ENCODE results near the gene KCNJ5. TPM values are rescaled to one million over a fixed set of nuclear protein-coding genes. Genes with fewer than 3 reads are reported as not detected.

The KCNJ5 gene
- total RNA-seq, 1 experiment from 2014 or later, result 0.11 TPM

DNA sequence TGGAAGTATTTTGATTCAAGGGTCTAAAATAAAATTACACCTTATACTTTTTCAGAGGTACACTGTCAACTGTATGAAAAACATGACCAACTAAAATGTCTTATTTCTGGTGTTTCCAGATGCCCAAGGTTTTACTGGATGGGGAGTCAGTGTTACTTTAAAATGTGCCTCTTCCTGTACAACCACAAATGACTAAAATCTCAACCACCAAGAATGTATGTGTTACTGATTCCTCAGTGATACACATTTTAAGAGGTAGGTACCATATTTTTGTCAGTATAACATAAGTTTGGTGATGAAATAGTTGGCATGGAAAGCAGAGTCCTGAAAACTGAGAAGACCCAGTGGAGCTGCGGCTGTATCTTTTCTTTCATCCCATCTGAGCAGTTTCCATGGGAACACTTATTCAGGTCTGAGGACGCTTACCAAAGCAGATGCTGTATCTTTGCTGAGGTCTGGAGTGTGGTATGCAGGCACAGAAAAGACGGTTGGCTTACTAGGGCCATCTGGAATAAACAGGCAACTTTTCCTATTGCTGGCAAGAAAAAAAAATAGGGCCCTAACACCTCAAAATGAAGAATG lies 72.7 kb downstream of the KCNJ5 start:
- Histone ChIP-seq H3K79me1 (ENCODE audit: insufficient read depth, low read depth, low read length, poor library complexity, severe bottlenecking) (no peaks in the 10 kb centered on the region), H2BK20ac (ENCODE audit: low read depth, low read length, poor library complexity, severe bottlenecking) (no peak overlapping the region), H3K23me2 (ENCODE audit: insufficient read length, low read depth, low read length, poor library complexity, severe bottlenecking) (no peaks in the 10 kb centered on the region), H3K23ac (ENCODE audit: insufficient read length, low read depth, low read length) (no peak overlapping the region), H2BK5ac (ENCODE audit: insufficient read length, low read length) (no peak overlapping the region), H3K27ac (ENCODE audit: insufficient read length, low read depth, low read length) (no peak overlapping the region), H3K4me2 (ENCODE audit: insufficient read depth, insufficient read length, low read length) (no peak overlapping the region), H2AK5ac (ENCODE audit: insufficient read length, low read length) (no peak overlapping the region), H3K79me2 (ENCODE audit: insufficient read depth, low read length) (no peaks in the 10 kb centered on the region), H3K4me1 (ENCODE audit: insufficient read depth, low read length) (no peaks in the 10 kb centered on the region), H3K56ac (ENCODE audit: insufficient read length, low read depth, low read length) (no peak overlapping the region), H3K9me3 (ENCODE audit: control insufficient read depth, low read depth, low read length) (no peaks in the 10 kb centered on the region), H2BK120ac (ENCODE audit: low read depth, low read length, poor library complexity, severe bottlenecking) (no peak overlapping the region), H3K27me3 (ENCODE audit: insufficient read depth, low read length) (no peaks in the 10 kb centered on the region), H3K18ac (ENCODE audit: insufficient read length, low read depth, low read length) (no peak overlapping the region), H4K91ac (ENCODE audit: insufficient read length, low read depth, low read length) (no peak overlapping the region), H3T11ph (ENCODE audit: low read length) (no peak overlapping the region), H2AFZ (ENCODE audit: low read length) (no peak overlapping the region), H4K20me1 (ENCODE audit: control insufficient read depth, insufficient read depth, insufficient read length) (no peaks in the 10 kb centered on the region), H3K14ac (ENCODE audit: insufficient read depth, low read length) (no peak overlapping the region), H2BK15ac (ENCODE audit: low read depth, low read length) (no peak overlapping the region), H3K4ac (ENCODE audit: low read depth, low read length) (no peak overlapping the region), H3K9ac (ENCODE audit: extremely low read depth, insufficient read length, low read length) (no peak overlapping the region), H4K5ac (ENCODE audit: insufficient read length, low read depth, low read length) (no peak overlapping the region), H4K8ac (replicated peaks; ENCODE audit: insufficient read length, low read depth, low read length) (no peak overlapping the region), H2BK12ac (ENCODE audit: insufficient read length, low read depth, low read length) (no peak overlapping the region)
- H3K27me3 Mint-ChIP-seq (ENCODE audit: low read depth), result no peaks in the 10 kb centered on the region; the same call in 1 of the 2 replicates
- H3K36me3 Mint-ChIP-seq (ENCODE audit: insufficient read depth in 1 of 3, low read depth in 3 of 3), result peaks cover 0 to 6% (median 3%) of the 10 kb centered on the region in 3 experiments; a peak in 1 of 7 replicates
- H3K9me3 Mint-ChIP-seq, result no peaks in the 10 kb centered on the region
- no peak overlapping the region for H3K27ac Mint-ChIP-seq
- no peak for DNase-seq
- no CpG with 5 or more reads among the region's 3 CpGs for WGBS (ENCODE audit: extremely low coverage, insufficient read length, low lambda C conversion rate)
- TF ChIP-seq, protein P1, sequence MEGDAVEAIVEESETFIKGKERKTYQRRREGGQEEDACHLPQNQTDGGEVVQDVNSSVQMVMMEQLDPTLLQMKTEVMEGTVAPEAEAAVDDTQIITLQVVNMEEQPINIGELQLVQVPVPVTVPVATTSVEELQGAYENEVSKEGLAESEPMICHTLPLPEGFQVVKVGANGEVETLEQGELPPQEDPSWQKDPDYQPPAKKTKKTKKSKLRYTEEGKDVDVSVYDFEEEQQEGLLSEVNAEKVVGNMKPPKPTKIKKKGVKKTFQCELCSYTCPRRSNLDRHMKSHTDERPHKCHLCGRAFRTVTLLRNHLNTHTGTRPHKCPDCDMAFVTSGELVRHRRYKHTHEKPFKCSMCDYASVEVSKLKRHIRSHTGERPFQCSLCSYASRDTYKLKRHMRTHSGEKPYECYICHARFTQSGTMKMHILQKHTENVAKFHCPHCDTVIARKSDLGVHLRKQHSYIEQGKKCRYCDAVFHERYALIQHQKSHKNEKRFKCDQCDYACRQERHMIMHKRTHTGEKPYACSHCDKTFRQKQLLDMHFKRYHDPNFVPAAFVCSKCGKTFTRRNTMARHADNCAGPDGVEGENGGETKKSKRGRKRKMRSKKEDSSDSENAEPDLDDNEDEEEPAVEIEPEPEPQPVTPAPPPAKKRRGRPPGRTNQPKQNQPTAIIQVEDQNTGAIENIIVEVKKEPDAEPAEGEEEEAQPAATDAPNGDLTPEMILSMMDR (conservative IDR thresholded peaks at IDR 0.05), result no peak
- no peak overlapping the region for H3K4me3 Mint-ChIP-seq
- peaks cover 7 to 9% of the 10 kb centered on the region in 2 experiments; a peak in 3 of 4 replicates for H3K4me1 Mint-ChIP-seq

All from H9 (cell line).